GM18868 (cell line): ENCODE results near the gene FHOD3.
"Not testable (repeated sequence)": the region's sequence is repeated elsewhere in the genome, so short reads cannot be mapped to it uniquely, and the experiment has no call there.

Source experiments
- ATAC-seq: cut with Tn5 transposase; IDR thresholded peaks from one replicate; pipeline ENCODE4 v1.9.1; 2021; ENCODE audit warnings: mild to moderate bottlenecking, moderate library complexity; ENCODE audit not compliant: unreplicated experiment

FHOD3 gene

GRCh38 chr18:36348331-36348730 is 50.8 kb downstream of the FHOD3 start:
- ATAC-seq, result no peak

GRCh38 chr18:36348971-36349417 is 51.5 kb downstream of the FHOD3 start:
- no peak for ATAC-seq

GRCh38 chr18:36349552-36349951 is 52.0 kb downstream of the FHOD3 start:
- no peak for ATAC-seq

GRCh38 chr18:36350251-36350651 is 52.7 kb downstream of the FHOD3 start:
- no peak for ATAC-seq

GRCh38 chr18:36350839-36351469 is 53.4 kb downstream of the FHOD3 start:
- ATAC-seq, result no peak

GRCh38 chr18:36352384-36352783 is 54.9 kb downstream of the FHOD3 start:
- no peak for ATAC-seq

- no peak for ATAC-seq
Observed at GRCh38 chr18:36354989-36355388, 57.5 kb downstream of the FHOD3 start.

- ATAC-seq, result no peak
Observed at GRCh38 chr18:36355511-36355910, 58.0 kb downstream of the FHOD3 start.

GRCh38 chr18:36356741-36357140 is 59.2 kb downstream of the FHOD3 start:
- ATAC-seq, result not testable (repeated sequence)

GRCh38 chr18:36358141-36358540 is 60.6 kb downstream of the FHOD3 start:
- no peak for ATAC-seq

GRCh38 chr18:36360256-36360909 is 62.9 kb downstream of the FHOD3 start:
- ATAC-seq, result no peak

GRCh38 chr18:36364911-36365624 is 67.6 kb downstream of the FHOD3 start:
- no peak for ATAC-seq

- no peak for ATAC-seq
Observed at GRCh38 chr18:36365836-36366775, 68.6 kb downstream of the FHOD3 start.

GRCh38 chr18:36366994-36367839 is 69.7 kb downstream of the FHOD3 start:
- ATAC-seq, result peak; percentile 71

- no peak for ATAC-seq
Observed at GRCh38 chr18:36368889-36369288, 71.4 kb downstream of the FHOD3 start.

GRCh38 chr18:36372903-36373311 is 75.4 kb downstream of the FHOD3 start:
- peak; percentile 63 for ATAC-seq

GRCh38 chr18:36374262-36374661 is 76.7 kb downstream of the FHOD3 start:
- ATAC-seq, result no peak

- ATAC-seq, result no peak
Observed at GRCh38 chr18:36375118-36375517, 77.6 kb downstream of the FHOD3 start.

GRCh38 chr18:36376361-36376760 is 78.8 kb downstream of the FHOD3 start:
- ATAC-seq, result no peak

GRCh38 chr18:36377626-36378025 is 80.1 kb downstream of the FHOD3 start:
- no peak for ATAC-seq
